GM21360 (cell line): Measurements from ENCODE around the gene NUDT7.

ENCODE experiments used
- ATAC-seq: cut with Tn5 transposase; IDR thresholded peaks from one replicate; pipeline ENCODE4 v1.9.1; 2021; ENCODE audit warnings: mild to moderate bottlenecking, moderate library complexity; ENCODE audit not compliant: unreplicated experiment

NUDT7 gene

DNA sequence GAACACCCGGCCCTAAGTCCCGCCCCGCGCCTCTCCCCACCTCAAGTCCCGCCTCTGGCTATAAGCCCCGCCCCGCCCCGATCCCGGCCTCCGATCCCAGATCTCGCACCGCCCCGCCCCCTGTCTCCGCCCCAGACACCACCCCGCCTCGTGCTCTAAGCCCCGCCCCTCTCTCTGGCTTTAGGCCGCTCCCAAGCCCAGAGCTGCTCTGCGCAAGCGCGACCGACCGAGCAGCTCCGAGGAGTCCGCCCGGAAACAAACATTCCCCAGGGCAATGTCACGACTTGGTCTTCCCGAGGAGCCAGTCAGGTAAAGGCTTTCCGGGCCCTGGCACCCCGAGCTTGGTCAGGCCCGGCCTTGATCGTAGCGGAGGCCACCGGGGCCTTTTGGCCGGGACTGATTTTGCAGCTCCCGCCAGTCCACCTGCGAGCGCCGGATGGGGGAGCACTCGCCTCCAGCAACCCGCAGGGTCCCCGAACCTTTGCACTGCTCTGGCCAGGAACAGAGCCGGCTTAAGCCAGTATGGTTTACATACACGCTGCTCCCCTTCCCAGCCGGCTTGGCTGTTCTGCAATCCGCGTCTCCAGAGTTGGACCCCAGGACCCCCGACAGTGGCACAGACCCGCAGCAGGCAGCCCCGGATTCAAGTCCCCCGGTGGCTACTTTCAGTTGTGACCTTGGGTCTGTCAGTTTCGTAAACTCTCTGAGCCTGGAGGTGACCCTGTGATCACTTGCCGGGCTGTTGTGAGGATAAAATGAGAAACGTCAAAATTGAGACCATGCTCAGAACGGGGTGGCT lies at the start of gene NUDT7:
NUDT7 (plus strand) TSS at position 206 of the 799 bp plus-strand sequence; CDS start at position 275, 69 bp downstream.
- peak; percentile 87 for ATAC-seq

DNA sequence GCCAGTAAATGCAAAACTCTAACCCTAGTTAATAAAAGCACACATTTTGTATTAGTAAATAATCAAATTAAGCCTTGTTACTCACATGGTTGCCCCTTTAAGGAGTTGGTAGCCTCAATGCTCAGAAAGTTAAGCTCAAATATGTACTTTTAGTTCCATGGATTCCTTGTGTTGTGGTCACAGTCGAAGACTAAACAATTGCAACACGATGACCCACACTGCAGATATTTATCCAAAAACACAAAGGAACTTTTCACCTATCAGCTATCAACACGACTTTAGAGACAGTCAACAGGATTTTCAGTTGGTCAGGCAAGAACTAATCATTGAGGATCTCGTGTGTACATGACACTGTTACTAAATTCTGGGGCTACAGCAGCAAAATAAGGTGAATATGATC lies 47.4 kb upstream of the NUDT7 start:
- no peak for ATAC-seq

GRCh38 chr16:77675464-77676324 lies 46.6 kb upstream of the NUDT7 start:
- no peak for ATAC-seq

- no peak for ATAC-seq
These were observed 45.2 kb upstream of the NUDT7 start for GRCh38 chr16:77677129-77677528.

DNA sequence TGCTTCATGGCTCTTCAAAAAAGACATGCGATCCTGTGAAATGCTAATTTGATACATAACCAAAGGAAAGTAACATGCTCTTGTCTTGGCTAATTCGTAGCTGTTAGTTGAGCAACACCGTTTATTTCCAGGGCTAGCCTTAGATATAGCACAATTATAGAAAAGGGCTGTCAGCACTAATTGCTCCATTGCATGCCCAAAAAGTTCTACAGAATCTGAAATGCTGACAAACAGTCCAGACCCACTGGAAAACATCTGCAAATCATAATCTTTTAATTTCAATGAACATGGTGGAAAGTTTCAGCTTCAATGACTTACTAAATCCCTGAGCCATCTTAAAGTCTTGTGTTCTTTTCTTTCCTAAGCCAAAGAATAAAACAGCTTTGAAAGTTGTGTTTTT lies 42.9 kb upstream of the NUDT7 start:
- no peak for ATAC-seq

DNA sequence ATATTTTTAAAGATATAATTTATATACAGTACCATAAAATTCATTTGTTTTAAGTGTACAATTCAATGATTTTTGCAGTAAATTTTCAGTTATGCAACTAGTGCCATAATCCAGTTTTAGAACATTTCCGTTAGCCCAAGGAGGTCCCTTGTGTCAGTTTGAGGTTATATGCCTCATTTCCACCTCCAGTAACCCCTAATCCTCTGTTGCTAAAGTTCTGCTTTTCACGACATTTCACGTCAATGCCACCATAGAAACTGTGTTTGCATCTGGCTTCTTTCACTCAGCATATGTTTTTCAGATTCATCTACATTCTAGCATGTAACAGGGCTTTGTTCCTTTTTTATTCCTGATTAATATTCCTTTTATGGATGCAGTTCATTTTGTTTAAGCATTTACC lies 42.4 kb upstream of the NUDT7 start:
- ATAC-seq, result no peak

DNA sequence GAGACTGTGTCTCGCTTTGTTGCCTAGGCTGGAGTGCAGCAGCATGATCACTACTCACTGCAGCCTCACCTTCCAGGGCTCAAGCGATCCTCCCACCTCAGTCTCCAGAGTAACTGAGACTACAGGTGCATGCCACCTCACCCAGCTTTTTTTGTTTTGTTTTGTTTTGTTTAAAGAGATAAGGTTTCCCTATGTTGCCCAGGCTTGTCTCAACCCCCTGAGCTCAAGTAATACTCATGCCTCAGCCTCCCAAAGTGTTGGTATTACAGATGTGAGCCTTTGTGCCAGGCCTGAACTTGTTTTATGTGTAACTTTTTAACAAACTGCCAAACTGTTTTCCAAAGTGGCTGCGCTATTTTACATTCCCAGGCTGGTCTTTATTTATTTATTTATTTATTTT lies 41.8 kb upstream of the NUDT7 start:
- no peak for ATAC-seq

DNA sequence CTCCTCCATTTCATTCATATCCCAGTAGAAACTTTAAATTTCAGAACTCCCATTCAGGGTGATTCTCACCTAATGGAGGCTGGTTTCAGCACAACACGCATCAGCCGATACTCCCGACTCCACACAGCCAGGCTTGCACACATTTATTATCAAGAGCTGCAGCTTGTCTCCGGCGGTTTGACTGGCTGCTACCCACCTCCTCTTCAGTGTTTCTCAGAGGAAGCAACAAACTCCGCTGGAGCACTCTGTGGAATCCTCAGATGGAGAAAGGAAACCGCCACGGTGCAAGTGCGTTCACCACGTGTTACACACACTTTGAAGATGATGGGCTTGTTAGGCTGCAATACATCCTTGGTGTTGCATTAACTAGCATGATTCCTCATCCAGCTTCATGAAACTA lies 39.7 kb upstream of the NUDT7 start:
- ATAC-seq, result no peak

GRCh38 chr16:77683397-77684180 lies 38.7 kb upstream of the NUDT7 start:
- ATAC-seq, result no peak

- no peak for ATAC-seq
These were observed 38.2 kb upstream of the NUDT7 start for GRCh38 chr16:77684181-77684526.

DNA sequence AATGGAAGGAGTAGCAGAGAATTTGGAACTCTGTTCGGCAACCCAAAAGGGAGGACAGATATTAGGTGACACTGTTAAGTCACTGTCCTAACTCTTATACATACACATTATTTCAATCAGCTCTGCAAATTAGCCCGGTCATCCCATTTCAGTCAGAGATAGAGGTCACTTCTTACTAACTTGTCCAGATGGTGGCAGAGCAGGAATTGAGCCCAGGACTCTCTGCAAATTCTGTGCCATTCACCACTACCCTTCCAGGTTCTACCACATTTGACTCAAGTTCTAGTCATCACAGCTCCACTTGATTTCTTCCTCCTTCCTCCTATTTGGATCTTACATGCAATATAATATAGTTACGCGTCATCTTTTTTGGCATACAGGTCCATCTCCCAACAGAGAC lies 35.9 kb upstream of the NUDT7 start:
- no peak for ATAC-seq

- ATAC-seq, result no peak
These were observed 32.3 kb upstream of the NUDT7 start for GRCh38 chr16:77689971-77690370.

- ATAC-seq, result no peak
These were observed 31.9 kb upstream of the NUDT7 start for GRCh38 chr16:77690416-77690815.

DNA sequence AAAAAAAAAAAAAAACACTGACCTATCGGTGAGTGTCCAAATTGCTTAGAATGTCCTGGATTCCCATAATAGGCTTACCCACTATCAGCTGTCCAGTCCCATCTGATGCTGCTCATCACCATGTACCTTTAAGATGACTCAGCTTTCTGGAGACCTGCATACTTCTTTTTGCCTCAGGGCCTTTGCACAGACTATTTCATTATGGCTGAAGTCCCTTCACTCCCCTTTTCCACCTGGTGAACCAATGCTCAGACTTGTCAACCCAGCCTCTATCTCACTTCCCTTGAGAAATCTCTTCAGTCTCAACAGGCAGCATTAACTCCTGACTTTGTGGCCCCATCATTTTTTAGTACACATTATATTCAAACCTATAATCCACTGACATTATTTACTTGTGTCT lies 29.7 kb upstream of the NUDT7 start:
- ATAC-seq, result no peak

DNA sequence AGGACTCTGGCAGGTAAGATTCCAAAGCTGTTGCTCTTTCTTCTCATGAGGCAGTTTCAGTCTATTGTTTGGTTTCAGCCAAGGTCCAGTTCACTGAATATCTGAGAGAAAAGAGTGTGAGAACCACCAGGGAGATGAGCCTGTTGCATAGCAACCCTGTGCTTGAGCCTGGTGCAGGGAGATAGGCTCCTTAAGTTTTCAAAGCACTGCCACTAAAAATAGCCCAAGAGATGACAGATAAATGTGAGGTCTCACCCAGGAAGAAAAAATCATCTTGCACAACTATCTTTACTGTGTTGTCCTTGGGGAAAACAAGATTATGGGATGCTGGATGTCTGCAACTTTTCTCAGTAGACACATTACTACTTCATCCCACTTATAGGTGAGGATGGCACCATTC lies 26.2 kb upstream of the NUDT7 start:
- ATAC-seq, result no peak

DNA sequence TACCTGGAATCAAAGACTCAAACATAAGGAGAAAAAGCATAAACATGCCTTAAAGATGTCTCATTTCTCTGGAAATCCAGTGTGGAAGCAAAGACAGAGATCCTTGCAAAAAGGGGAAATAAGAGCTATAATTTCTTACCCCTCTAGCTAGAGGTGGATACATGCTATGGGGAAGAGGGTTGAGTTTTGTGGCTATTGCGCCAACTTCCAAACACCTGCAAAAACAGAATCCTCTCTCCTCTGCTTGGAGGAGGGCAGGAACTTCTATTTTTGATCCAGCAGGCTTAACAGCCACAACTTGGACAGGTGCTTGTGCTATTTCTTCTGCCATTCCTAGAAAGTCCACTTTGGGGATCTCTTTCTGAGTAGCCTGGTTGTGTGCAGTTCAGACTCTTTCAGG lies 21.5 kb upstream of the NUDT7 start:
- no peak for ATAC-seq

- ATAC-seq, result no peak
These were observed 17.0 kb upstream of the NUDT7 start for GRCh38 chr16:77705351-77705750.

- no peak for ATAC-seq
These were observed 11.1 kb upstream of the NUDT7 start for GRCh38 chr16:77711179-77711578.

GRCh38 chr16:77711775-77712174 lies 10.5 kb upstream of the NUDT7 start:
- ATAC-seq, result no peak

DNA sequence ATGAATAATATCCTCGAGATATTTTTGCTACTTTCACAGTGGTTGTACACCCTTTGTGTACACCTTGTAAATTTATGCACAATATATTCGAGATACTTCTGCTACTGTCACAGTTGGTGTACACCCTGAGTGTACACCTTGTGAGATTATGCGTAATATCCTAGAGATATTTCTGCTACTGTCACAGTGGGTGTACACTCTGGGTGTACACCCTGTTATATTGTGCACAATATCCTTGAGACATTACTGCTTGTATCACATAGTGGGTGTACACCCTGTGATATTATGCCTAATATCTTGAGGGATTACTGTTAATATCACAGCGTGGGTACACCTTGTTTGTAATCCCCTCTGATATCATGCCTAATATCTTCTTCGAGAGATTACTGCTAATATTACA lies 7.2 kb upstream of the NUDT7 start:
- no peak for ATAC-seq

DNA sequence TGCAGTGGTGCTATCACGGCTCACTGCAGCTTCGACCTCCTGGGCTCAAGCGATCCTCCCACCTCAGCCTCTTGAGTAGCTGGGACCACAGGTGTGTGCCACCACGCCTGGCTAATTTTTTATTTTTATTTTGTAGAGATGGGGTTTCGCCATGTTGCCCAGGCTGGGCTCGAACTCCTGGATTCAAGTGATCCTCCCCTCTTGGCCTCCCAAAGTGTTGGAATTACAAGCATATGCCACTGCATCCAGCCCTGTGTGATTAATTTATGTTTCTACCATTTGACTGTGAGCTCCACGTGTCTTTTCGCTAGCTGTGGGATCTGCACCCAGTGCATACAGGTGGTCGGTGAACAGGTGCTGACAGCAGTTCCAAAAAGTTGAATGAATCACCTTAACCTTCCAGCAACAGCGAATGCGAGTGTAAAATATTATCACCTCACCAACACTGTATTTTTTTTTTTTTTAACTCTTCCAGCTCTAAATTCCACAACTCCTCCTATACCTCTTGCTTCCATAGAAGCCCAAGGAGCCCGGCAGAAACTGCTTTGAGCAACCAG lies 484 bp upstream of the NUDT7 start:
- ATAC-seq, result peak; percentile 25
